AG04450 (cell line): Measurements from ENCODE around the gene SLC3A2. TPM values are rescaled to one million over a fixed set of nuclear protein-coding genes. Genes with fewer than 3 reads are reported as not detected.

Source experiments
- CTCF ChIA-PET: fragments of 300-600, 350-600 bp; formaldehyde crosslinking; extraction: SDS; loops from one replicate; lab custom pipeline; 2022; ENCODE audit warnings: antibody characterized with exemption, inconsistent platforms; lab: Charles Lee
- POLR2A ChIA-PET: fragments of 350-600 bp; formaldehyde crosslinking; extraction: SDS; loops from one replicate; lab custom pipeline; 2021; ENCODE audit warnings: antibody characterized with exemption, inconsistent platforms; lab: Yijun Ruan, JAX
- DNase-seq: peaks from one replicate; pipeline ENCODE4 v3.0.0-alpha.2; 2011; ENCODE audit warnings: low read depth, low spot score
- H3K27ac ChIP-seq: one replicate; pipeline ENCODE4 v1.5.1; 2012; ENCODE audit warnings: low read depth, low read length, control low read depth
- H3K27me3 ChIP-seq: one replicate; pipeline ENCODE4 v1.6.0; 2012; ENCODE audit warnings: low read length; ENCODE audit not compliant: control insufficient read depth, insufficient read depth
- H3K4me3 ChIP-seq: 2 replicates; pipeline ENCODE4 v1.5.1; 2011; ENCODE audit warnings: mild to moderate bottlenecking, low read depth, low read length, control low read depth
- H3K9me3 ChIP-seq: 2 replicates; pipeline ENCODE4 v1.5.1; 2012; ENCODE audit warnings: low read length; ENCODE audit not compliant: control insufficient read depth, insufficient read depth
- polyA plus RNA-seq: library from polyadenylated mRNA; depleted of rRNA; stranded (reverse); fragments of >200 nt; gene quantifications from 2 replicates; pipeline ENCODE4 v1.2.3, GENCODE V29; 2011
- TF ChIP-seq, protein P1 (sequence below): IDR thresholded peaks from 2 replicates; pipeline ENCODE4 v1.5.1; 2011; ENCODE audit warnings: low read depth, low read length, control low read depth, inconsistent platforms

Gene SLC3A2
- polyA plus RNA-seq, 1 experiment = 263 TPM

DNA sequence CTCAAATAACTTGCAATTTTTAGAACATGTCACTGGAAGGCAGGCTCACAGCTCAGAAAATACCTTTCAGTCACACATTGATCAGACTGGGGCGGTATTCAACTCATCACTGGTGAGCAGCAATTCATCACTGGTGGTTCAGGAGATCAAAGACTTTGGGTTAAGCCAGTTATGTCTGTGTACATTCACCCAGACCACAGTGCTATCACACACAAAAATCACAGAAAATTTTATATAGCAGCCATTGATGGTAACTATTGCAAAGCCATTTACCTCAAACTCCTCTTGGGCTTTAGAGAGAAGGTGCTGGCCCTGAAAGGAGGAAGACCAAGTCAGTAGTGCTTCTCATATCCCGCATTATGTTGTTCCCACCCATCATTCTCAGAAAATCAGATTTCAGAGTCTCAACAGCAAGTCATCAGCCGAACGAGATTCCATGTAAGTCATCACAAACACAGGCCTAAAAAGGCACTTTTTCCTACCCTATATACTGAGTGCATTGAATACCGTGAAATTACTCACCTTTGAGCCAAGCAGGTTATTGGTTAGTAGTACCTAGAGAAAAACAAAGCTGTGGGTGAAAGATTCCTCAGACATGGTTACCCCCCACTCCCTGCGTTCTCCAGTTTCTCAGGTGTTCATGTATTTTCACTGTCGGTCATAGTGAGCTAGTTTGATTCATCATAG is 27.3 kb upstream of the SLC3A2 start:
- Histone ChIP-seq H3K27me3 (no peaks in the 10 kb centered on the region), H3K9me3 (no peaks in the 10 kb centered on the region), H3K4me3 (peak overlapping the region; percentile 96), H3K27ac (no peak overlapping the region)
- CTCF ChIA-PET = interaction anchor here (0.7 to 5.0 kb wide), 3 partner anchors 9 to 242 kb away, joined by 3 to 40 read pairs (median 5); partner anchors contain the start of gene TMEM179B
- TF ChIP-seq, protein P1, sequence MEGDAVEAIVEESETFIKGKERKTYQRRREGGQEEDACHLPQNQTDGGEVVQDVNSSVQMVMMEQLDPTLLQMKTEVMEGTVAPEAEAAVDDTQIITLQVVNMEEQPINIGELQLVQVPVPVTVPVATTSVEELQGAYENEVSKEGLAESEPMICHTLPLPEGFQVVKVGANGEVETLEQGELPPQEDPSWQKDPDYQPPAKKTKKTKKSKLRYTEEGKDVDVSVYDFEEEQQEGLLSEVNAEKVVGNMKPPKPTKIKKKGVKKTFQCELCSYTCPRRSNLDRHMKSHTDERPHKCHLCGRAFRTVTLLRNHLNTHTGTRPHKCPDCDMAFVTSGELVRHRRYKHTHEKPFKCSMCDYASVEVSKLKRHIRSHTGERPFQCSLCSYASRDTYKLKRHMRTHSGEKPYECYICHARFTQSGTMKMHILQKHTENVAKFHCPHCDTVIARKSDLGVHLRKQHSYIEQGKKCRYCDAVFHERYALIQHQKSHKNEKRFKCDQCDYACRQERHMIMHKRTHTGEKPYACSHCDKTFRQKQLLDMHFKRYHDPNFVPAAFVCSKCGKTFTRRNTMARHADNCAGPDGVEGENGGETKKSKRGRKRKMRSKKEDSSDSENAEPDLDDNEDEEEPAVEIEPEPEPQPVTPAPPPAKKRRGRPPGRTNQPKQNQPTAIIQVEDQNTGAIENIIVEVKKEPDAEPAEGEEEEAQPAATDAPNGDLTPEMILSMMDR = no peak
- no peak for DNase-seq
- POLR2A ChIA-PET = interaction anchor here (0.9 to 9.3 kb wide), 3 partner anchors 13 to 189 kb away, joined by 3 to 172 read pairs (median 33); partner anchors contain the start of genes C11orf98, CSKMT, SLC3A2 and WDR74

DNA sequence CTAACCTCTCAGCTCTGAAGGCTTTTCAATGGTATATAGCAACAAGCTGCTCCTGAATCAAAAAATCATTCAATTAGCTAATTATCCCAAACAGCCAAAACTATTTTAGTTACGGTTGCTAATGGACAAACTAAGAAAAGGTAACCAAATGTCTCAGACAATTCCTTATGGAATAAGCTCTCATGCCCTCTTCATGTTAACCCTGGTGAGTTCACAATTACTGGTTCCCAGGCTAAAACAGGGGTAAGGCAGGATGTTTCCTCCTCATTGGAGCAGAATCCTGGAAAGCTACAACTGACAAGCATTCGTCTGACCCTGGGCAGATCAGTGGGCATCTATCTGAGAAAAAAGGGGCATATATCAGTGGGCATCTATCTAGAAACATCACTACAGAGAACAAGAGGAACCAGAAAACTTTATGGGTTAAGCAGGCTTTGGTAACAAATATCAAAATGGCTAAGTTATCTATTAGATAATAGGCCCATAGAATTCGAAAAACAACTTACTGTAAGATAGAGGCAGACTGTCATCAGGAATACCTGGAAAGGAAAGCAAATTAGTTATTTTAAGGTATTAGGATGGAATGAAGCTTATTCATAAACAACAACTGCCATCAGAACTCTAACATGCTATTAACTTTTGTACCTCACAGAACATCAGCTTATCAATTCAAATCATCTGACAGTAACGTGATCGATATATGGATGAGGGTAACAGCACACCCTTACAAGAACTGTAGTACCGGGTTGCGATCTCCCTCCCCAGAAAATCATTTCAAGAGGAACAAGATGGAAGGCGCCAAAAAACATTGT is 26.5 kb upstream of the SLC3A2 start:
- no peaks in the 10 kb centered on the region for H3K27me3 ChIP-seq
- ChIA-PET POLR2A (interaction anchor here (0.6 to 9.3 kb wide), 5 partner anchors 14 to 189 kb away, joined by 3 to 172 read pairs (median 9); partner anchors contain the start of genes C11orf98, CSKMT, HNRNPUL2 and SLC3A2), CTCF (interaction anchor here (0.5 to 5.0 kb wide), 4 partner anchors 9 to 242 kb away, joined by 3 to 40 read pairs (median 4); partner anchors contain the start of gene TMEM179B)
- peak overlapping the region; percentile 96 for H3K4me3 ChIP-seq
- TF ChIP-seq, protein P1 = no peak
- H3K27ac ChIP-seq = no peak overlapping the region
- no peaks in the 10 kb centered on the region for H3K9me3 ChIP-seq
- no peak for DNase-seq

DNA sequence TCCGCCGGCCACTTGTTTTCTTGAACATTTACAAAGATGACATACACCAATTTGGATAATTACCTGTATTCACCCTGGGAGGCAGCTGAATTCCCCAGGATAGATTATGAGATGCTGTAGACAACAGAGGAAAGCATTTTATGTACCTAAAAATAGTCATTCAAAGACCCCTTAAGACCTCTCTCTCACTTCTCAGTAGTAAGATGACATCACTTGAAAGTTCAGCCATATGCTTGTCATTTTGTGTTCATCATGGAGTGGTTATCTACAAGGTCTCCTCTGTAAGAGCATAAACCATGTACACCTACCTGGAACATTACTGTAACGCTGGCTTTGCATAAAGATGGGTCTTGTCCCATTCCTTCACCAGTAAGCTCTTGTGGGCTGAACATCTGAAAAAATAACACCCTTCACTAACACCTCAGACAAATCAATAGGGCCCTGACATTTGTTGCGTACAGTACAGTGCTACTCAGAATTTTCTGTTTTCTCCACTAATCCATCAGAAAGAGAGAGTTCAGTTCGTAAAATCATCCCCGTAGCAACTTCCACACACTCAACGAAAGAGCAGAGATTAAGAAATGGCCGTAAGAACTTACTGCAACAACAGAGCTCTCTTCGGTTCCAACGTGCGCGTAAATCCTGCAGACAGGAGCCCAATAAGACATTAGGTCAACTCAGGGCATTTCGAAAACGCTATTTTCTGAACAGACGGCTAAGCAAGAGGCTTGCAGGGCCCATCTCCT is 25.7 kb upstream of the SLC3A2 start:
- H3K9me3 ChIP-seq = no peaks in the 10 kb centered on the region
- no peaks in the 10 kb centered on the region for H3K27me3 ChIP-seq
- POLR2A ChIA-PET = interaction anchor here (0.5 to 9.3 kb wide), 20 partner anchors 10 to 254 kb away, joined by 3 to 172 read pairs (median 5); partner anchors contain the start of genes HNRNPUL2, MTA2, SLC3A2 and STX5
- CTCF ChIA-PET = interaction anchor here (0.6 to 5.0 kb wide), 2 partner anchors 68 to 155 kb away, joined by 3 to 40 read pairs; partner anchors contain the start of gene TMEM179B
- DNase-seq = no peak
- TF ChIP-seq, protein P1 = no peak
- H3K27ac ChIP-seq = no peak overlapping the region
- peak overlapping the region; percentile 96 for H3K4me3 ChIP-seq

DNA sequence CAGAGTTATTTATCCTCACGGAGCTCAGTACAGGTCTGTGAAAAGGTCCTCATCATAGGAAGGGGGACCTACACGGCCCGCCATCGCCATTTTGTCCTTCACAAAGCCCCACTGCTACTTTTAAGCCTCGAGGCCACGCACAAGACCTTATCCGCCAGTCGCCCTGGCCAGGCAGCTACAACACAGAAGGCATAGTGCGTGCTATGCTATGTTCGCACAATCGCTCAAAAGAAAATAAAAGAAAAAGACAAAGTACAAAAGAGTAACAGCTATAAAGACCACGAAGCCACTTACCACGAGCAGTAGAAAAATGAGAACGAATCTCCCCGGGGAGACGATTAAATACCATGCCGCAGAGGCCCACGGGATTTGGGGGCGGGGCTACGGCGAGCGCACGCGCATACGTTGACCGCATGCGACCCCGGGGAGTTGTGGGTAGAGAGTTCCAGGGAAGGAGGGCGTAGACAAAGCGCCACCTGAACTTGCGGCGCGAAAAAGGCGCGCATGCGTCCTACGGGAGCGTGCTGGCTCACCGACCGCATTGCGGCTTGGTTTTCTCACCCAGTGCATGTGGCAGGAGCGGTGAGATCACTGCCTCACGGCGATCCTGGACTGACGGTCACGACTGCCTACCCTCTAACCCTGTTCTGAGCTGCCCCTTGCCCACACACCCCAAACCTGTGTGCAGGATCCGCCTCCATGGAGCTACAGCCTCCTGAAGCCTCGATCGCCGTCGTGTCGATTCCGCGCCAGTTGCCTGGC is 24.9 kb upstream of the SLC3A2 start:
- Histone ChIP-seq H3K27ac (peak overlapping the region; percentile 91), H3K9me3 (no peaks in the 10 kb centered on the region), H3K4me3 (peak overlapping the region; percentile 96), H3K27me3 (no peaks in the 10 kb centered on the region)
- POLR2A ChIA-PET = interaction anchor here (0.5 to 9.3 kb wide), 21 partner anchors 9 to 254 kb away, joined by 3 to 172 read pairs (median 5); partner anchors contain the start of genes HNRNPUL2, MTA2, SLC3A2 and STX5
- TF ChIP-seq, protein P1 = no peak
- peak; percentile 98 for DNase-seq
- CTCF ChIA-PET = interaction anchor here (1.2 to 5.0 kb wide), 3 partner anchors 9 to 69 kb away, joined by 4 to 40 read pairs (median 7); partner anchors contain the start of genes SLC3A2 and TMEM179B
